GM18868 (cell line): ENCODE data around the gene RTCA.
A peak's percentile ranks its signal among the peaks of the same experiment; 100 is the strongest.
"Not testable (repeated sequence)": the region's sequence is repeated elsewhere in the genome, so short reads cannot be mapped to it uniquely, and the experiment has no call there.

Experiments
- ATAC-seq: cut with Tn5 transposase; IDR thresholded peaks from one replicate; pipeline ENCODE4 v1.9.1; 2021; ENCODE audit warnings: mild to moderate bottlenecking, moderate library complexity; ENCODE audit not compliant: unreplicated experiment

RTCA gene

DNA sequence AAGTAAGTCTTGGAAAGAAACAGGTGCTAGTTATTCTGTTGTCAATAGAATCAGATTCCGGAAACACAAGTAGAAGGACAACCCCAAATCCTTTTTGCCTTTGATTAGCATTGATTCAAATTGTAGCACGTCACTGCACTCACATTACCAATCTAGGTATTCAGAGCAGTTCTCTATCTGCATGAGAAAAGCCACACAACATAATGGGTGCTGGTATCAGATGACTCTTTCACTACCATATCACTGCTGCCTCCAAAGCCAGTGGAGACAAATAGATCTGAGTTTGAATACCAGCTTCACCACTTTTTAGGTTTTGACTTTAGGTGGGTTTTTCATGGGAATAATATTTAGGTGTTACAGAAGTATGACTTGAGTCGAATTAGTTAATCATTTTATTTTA is 38.9 kb downstream of the RTCA start:
- no peak for ATAC-seq

DNA sequence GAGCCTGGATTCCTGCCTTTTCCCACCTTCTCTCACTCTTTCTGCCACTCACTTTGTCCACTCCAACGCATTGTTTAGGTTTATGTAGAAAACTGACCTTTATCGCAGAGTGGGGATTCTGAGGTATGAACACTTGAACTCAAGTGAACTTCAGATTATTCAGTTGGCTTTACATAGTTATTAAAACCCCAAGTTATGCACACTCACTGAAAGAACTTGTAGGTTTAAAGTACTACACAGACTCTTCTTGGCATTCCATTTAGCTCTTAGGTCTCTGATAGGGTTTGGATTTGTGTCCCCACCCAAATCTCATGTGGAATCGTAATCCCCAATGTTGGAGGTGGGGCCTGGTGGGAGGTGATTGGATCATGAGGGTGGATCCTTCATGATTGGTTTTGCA is 39.9 kb downstream of the RTCA start:
- ATAC-seq, result no peak

DNA sequence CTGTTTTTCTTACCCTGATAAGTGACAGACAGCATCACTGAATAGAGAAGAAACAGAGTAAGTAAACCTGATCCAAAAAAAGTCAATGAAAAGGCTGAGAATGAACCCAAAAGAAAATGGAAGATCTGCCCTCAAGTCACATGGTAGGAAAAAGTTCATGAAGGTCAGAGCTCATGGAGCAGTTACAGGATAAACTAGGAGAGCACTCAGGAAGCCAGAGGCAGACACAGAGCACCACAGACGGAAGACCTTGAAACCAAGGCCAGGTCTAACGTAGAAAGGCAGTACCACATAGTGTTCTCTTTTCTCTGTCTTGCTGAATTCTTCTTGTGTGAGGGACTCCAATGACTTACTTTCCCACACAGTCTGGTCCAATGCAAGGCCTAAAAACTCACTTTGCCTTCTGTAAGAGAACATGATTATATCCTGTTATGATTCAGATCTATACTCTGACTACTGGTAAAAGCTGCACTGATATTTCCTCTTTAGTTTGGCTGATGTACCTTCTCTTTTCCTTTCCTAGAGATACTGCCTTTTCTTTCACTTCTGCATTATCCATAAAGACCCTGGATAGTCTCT is 40.8 kb downstream of the RTCA start:
- ATAC-seq, result no peak

DNA sequence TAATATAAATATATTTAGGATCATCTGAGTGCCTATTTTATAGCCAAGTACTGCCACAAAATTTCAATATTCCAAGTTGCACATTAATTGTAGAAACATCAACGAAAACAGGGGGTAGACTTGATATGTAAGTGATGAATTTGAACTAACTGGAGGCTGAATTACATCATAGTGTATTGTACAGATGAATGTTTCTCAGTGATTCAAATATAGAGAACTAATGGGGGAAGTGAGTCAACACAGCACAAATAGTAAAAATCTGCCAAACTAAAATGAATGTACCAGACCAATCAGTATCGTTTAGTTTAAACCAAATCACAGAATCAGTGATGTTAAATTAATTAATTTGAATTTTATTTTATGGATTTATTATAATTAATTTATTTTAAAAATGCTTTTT is 42.8 kb downstream of the RTCA start:
- peak; percentile 79 for ATAC-seq

DNA sequence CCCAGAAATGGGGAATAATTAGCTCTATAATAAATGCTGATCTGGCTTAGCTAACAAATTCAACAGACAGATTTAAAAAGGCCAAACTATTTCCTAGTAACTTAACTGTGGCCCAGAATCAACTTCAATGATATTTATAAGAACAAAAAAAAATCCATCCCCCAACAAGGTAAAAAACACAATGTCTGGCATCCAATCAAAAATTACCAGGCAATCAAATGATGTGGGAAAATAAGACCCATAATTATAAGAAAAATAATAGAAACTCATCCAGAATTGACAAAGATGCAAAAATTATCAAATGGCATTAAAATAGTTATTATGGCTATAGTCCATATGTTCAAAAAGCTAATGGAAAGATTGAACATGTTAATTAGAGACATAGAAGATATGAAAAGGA is 43.8 kb downstream of the RTCA start:
- no peak for ATAC-seq

DNA sequence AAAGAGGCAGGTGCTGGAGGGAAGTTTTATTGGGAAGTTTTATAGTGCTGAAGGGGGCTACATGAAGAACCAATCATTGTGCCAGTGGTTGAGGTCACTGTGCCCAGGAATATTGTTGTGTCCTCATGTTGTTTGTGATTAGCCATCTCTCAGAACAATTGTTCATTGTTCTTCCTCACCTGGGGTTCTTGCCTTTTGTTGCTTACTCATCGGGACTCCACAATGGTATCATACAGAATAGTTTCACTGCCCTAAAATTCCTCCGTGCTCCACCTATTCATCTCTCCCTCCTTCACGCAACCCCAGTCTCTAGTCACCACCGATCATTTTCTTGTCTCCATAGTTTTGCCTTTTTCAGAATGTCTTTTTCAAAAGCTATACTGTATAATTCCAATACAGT is 47.4 kb downstream of the RTCA start:
- no peak for ATAC-seq

DNA sequence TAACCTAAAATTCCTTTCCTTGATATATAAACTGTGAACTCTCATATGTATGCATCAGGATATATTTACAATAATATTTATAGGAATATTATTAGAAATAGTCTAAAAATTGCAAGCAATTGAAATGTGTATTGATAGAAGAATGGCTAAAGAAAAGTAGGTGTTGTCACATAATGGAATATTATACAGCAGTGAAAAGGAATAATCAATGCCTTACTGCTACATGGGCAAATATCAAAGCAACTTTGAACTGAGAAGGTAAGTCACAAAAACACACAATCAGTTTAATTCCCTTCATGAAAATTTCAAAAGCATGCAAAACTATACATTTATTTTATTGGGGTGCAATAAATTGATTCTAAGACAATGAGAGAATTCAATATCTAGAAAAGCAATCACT is 50.6 kb downstream of the RTCA start:
- no peak for ATAC-seq

DNA sequence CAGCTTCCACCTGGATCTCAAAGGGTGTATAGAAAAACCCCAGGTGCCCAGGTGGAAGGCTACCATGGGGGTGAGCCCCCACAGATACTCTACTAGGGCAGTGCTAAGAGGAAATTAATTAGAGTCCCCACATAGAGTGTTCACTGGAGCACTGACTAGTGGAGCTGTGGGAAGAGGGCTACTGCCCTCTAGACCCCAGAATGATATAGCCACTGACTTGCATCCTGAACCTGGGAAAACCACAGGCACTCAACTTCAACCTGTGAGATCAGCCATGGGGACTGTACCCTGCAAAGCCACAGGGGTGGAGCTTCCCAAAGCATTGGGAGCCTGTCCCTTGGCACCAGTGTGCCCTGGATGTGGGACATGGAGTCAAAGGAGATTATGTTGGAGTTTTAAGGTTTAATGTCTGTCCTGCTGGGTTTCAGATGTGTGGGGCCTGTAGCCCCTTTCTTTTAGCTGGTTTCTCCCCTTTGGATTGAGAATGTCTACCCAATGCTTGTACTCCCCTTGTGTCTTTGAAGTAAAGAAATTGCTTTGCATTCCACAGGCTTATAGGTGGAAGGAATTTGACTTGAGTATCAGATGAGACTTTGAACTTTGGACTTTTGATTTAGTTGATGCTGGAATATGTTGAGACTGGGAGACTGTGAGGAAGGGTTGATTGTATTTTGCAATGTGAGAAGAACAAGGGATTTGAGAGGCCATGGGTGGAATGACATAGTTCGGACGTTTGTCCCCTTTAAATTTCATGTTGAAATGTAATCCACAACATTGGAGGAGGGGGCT is 54.5 kb downstream of the RTCA start:
- no peak for ATAC-seq

DNA sequence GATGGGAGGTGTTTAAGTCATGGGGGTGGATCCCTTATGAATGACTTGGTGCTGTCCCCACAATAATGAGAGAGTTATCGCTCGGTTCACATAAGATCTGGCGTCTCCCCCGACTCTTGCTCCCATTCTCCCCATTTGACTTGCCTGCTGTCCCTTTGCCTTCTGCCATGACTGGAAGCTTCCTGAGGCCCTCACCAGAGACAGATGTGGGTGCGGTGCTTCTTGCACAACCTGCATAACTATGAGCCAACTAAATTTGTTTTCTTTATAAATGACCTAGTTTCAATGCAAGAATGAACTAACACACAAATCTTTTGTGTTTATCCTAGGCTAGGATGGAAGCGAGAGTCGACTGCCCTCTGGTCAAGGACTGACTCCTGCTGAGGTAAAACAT is 55.1 kb downstream of the RTCA start:
- ATAC-seq, result no peak

DNA sequence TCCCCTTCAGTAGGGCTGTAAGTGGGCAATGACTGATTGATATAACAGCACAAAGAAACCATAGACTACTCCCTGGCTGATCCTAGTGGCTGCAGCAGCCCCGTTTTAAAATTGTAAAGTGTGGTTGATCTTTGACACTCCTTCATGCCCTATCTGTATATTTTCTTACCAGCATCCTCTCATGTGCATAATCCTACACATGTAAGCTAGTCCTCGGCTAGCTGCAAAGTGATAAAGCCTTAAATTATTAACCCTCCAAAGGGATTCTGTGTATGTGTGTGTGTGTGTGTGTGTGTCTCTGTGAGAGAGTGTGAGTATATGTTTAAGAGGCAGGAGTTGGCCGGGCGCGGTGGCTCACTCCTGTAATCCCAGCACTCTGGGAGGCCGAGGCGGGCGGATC is 55.5 kb downstream of the RTCA start:
- no peak for ATAC-seq

DNA sequence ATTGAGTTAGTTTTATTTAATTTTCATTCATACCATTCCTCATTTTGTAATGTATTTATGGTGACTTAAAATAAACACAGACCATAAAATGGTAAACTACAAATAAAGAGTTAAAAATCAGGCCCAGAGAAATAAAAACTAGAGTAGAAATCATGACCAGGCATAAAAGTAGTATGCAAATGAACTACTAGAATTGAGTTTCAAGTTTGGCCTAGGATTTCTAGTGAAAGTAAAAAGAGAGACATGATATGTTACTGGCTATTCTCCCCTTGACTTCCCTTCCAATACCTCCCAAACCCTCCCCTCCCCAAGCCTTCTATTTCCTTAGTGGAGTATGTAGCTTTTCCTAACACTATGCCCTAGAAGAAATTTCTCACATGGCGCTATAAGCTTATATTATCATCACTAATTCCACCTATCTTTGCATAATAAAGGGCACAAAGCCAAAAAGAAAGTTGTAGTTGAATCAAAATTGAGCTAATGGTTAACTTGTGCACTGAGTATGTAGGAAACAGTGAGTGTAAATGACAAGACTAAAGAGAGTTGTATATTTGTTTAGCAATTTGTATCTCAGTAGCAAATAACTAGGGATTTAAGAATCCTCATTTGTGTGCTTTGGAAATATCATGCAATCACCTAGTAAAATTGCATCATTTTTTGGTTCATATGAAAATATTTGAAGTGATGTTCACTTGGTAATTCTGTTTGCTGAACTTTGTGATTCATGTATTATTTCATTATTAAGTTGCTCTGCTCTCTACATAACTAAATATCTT is 56.6 kb downstream of the RTCA start:
- no peak for ATAC-seq

DNA sequence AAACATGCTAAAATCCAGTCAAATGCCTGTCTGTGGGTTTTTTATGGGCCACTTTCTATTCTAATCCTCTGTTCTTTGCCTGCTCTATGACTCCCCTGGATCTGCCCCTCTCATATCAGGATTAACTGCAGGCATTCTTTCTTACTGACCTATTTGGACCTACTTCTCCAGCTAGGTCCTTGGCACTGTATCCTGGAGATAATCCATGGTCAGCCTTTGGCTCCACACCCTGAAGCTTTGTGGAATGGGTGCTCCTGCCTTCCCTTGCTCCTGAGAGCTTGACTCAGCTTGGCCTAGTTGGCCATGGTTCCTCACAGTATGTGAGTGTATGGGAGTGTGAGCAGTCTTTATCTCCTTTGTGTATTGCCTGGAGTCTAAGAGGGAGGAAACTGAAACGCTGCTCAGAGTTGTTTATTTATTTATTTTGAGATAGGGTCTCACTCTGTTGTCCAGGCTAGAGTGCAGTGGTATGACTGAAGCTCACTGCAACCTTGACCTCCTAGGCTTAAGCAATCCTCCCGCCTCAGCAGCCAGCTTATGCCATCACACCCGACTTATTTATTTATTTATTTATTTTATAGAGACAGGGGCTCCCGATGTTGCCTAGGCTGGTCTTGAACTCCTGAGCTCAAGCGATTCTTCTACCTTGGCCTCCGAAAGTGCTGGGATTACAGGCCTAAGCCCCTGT is 57.5 kb downstream of the RTCA start:
- no peak for ATAC-seq

DNA sequence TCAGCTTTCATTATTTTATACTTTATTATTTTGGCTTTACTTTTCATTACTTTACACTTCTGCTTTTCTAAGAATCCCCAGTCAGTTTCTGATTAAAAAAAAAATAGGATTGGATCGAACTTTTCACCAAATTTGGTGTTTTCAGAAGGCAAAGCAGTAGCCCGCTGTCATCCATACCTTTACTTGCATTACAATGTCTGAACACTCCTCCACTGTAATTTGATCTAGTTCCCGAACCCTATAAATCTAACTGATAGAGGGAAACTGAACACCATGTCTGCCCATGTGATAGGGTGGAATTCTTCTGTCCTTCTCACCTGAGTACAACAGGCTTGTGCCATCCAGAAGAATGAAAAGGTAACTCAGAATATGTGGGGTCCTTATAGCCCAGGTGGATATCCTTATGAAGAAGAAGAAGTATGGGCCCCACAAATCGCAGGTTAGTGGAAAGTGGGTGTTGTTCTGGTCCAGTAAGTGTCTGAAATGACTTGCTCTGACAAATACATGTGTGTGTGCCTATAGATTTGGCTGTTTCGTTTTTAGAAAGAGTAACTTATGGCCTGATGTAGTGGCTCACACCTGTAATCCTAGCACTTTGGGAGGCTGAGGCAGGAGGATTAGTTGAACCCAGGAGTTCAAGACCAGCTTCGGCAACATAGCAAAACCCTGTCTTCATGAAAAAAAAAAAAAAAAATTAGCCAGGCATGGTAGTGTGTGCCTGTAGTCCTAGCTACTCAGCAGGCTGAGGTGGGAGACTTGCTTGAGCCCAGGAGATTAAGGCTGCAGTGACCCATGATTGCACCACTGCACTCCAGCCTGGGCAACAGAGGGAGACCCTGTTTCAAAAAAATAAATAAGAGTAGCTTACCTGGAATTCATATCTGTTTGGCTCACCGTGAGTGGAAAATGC is 59.7 kb downstream of the RTCA start:
- no peak for ATAC-seq

DNA sequence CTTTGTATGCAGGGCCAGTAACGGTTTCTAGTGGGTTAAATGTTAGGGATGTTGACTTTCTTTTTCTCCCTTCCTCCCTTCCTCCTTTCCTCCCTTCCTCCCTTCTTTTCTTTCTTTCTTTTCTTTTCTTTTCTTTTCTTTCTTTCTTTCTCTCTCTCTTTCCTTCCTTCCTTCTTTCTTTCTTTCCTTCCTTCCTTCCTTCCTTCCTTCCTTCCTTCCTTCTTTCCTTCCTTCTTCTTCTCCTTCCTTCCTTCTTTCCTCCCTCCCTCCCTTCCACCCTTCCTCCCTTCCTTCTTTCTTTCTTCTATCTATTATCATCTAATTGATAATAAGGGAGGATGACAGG is 60.3 kb downstream of the RTCA start:
- not testable (repeated sequence) for ATAC-seq

DNA sequence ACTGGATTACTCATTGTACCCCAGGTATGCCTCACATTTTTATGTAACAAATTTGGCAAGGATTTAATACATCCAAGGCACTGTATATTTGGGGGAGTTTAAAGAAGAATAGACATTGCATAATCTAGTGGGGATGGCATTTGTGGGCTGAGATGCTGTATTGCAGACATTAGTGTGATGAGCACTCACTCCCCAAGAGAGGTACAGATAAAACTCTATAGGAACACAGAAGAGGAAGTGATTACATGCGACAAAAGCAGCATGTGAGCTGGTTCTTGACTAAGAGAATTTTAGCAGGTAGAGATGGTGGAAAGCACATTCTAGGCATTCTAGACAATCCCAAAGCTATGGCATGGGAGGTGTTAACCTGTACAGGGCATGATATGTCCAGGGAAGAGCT is 62.1 kb downstream of the RTCA start:
- no peak for ATAC-seq

DNA sequence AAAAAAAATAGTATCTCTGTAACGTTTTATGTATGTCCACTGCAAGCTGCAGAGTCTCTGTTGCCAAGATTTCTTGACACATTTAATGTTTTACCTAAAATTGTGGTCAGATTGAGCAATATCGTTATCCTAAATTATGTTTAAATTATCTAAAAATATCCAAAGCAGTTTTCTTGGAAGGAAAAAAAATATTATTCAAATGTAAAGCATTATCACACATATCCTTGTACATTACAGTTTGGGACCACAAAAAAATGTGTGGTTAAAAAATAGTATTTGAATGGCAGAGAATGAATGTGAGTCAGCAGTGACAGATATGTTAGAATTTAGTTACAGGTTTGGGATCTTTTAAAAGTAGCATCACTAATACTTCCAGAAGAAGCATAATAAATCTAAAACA is 65.1 kb downstream of the RTCA start:
- ATAC-seq, result not testable (repeated sequence)

DNA sequence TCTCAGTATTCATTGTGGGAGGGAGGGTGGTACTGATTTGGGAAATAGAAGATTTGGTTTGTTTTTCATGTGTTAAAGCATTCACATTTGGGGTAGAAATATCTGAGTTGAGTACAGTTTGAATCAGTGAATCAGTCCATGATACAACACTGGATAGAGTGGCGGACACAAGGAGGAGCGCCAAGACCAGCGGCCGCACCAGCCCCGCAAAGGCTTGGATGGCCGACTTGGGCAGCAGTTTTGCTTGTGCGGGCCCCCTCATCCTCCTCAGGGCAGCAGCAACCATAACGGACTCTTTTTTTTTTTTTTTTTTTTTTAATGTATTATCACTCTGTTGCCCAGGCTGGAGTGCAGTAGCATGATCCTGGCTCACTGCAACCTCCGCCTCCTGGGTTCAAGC is 66.3 kb downstream of the RTCA start:
- no peak for ATAC-seq

DNA sequence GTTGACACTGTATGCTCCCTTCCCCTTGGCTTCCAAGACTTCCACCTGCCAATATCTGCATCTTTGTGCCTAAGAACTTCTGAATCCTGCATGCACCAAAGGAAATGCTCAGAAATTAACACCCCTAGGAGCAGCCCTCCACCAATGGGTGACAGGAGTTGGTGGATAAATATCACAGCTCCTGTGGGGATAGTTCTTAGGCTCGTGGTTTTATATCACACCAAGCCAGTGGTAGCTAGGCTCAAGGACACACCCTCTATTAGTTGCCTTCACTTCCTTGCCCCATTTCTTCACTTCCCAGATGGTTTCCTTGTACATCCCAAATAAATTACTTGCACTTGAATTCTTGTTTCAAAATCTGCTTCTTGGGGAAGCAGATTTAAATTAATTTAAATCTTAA is 69.4 kb downstream of the RTCA start:
- ATAC-seq, result no peak

DNA sequence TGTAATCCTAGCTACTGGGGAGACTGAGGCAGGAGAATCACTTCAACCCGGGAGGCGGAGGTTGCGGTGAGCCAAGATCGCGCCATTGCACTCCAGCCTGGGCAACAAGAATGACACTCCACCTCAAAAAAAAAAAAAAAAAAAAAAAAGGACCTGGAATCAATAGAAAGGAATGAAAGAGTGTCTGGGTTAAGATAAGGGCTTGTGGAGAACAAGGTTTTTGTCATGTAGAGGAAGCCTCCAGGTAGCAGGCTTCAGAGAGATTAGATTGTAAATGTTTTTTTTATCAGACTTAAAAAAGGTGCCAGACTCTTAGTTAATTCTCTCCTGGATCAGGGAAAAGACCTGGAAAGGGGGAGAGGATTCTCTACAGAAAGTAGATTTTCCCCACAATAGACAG is 71.9 kb downstream of the RTCA start:
- ATAC-seq, result not testable (repeated sequence)

DNA sequence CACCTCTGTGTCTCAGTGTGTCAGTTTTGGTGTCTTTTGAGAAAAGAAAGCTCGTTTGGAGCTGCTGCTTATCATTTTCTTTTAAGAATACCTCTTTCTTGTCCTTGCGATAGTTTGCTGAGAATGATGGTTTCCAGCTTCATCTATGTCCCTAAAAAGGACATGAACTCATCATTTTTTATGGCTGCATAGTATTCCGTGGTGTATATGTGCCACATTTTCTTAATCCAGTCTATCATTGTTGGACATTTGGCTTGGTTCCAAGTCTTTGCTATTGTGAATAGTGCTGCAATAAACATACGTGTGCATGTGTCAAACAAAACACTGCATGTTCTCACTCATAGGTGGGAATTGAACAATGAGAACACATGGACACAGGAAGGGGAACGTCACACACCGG is 73.7 kb downstream of the RTCA start:
- not testable (repeated sequence) for ATAC-seq

DNA sequence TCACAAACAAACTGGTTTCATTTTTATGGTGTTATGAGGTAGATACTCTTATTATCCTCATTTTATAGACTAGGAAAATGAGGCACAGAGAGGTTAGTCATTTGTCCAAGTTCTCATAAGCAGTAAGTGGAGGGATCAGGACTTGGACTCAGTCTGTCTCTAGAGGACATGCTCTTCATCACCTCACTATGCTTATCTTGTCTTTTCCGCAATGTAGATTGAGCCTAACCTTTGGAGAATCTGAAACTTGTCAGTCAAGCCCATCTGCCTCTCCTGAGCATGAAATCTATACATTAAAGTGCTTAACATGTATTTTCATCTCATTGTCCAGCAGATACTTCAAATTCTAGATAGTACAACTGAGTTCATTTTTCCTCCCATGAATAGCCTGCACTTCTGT is 74.5 kb downstream of the RTCA start:
- no peak for ATAC-seq
